Measurements from ENCODE around the gene MCRIP1. TPM values are rescaled to one million over a fixed set of nuclear protein-coding genes. Genes with fewer than 3 reads are reported as not detected.

The MCRIP1 gene
- total and polyA plus RNA-seq, 2 of the 8 experiments (the other 6 are each of a cell fraction or from before 2014, with no cell fraction given), result 103 to 151 TPM

- TF ChIP-seq, protein P1, sequence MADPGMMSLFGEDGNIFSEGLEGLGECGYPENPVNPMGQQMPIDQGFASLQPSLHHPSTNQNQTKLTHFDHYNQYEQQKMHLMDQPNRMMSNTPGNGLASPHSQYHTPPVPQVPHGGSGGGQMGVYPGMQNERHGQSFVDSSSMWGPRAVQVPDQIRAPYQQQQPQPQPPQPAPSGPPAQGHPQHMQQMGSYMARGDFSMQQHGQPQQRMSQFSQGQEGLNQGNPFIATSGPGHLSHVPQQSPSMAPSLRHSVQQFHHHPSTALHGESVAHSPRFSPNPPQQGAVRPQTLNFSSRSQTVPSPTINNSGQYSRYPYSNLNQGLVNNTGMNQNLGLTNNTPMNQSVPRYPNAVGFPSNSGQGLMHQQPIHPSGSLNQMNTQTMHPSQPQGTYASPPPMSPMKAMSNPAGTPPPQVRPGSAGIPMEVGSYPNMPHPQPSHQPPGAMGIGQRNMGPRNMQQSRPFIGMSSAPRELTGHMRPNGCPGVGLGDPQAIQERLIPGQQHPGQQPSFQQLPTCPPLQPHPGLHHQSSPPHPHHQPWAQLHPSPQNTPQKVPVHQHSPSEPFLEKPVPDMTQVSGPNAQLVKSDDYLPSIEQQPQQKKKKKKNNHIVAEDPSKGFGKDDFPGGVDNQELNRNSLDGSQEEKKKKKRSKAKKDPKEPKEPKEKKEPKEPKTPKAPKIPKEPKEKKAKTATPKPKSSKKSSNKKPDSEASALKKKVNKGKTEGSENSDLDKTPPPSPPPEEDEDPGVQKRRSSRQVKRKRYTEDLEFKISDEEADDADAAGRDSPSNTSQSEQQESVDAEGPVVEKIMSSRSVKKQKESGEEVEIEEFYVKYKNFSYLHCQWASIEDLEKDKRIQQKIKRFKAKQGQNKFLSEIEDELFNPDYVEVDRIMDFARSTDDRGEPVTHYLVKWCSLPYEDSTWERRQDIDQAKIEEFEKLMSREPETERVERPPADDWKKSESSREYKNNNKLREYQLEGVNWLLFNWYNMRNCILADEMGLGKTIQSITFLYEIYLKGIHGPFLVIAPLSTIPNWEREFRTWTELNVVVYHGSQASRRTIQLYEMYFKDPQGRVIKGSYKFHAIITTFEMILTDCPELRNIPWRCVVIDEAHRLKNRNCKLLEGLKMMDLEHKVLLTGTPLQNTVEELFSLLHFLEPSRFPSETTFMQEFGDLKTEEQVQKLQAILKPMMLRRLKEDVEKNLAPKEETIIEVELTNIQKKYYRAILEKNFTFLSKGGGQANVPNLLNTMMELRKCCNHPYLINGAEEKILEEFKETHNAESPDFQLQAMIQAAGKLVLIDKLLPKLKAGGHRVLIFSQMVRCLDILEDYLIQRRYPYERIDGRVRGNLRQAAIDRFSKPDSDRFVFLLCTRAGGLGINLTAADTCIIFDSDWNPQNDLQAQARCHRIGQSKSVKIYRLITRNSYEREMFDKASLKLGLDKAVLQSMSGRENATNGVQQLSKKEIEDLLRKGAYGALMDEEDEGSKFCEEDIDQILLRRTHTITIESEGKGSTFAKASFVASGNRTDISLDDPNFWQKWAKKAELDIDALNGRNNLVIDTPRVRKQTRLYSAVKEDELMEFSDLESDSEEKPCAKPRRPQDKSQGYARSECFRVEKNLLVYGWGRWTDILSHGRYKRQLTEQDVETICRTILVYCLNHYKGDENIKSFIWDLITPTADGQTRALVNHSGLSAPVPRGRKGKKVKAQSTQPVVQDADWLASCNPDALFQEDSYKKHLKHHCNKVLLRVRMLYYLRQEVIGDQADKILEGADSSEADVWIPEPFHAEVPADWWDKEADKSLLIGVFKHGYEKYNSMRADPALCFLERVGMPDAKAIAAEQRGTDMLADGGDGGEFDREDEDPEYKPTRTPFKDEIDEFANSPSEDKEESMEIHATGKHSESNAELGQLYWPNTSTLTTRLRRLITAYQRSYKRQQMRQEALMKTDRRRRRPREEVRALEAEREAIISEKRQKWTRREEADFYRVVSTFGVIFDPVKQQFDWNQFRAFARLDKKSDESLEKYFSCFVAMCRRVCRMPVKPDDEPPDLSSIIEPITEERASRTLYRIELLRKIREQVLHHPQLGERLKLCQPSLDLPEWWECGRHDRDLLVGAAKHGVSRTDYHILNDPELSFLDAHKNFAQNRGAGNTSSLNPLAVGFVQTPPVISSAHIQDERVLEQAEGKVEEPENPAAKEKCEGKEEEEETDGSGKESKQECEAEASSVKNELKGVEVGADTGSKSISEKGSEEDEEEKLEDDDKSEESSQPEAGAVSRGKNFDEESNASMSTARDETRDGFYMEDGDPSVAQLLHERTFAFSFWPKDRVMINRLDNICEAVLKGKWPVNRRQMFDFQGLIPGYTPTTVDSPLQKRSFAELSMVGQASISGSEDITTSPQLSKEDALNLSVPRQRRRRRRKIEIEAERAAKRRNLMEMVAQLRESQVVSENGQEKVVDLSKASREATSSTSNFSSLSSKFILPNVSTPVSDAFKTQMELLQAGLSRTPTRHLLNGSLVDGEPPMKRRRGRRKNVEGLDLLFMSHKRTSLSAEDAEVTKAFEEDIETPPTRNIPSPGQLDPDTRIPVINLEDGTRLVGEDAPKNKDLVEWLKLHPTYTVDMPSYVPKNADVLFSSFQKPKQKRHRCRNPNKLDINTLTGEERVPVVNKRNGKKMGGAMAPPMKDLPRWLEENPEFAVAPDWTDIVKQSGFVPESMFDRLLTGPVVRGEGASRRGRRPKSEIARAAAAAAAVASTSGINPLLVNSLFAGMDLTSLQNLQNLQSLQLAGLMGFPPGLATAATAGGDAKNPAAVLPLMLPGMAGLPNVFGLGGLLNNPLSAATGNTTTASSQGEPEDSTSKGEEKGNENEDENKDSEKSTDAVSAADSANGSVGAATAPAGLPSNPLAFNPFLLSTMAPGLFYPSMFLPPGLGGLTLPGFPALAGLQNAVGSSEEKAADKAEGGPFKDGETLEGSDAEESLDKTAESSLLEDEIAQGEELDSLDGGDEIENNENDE (IDR thresholded peaks at IDR 0.05; ENCODE audit: insufficient replicate concordance, low read length), result no peak
- TF ChIP-seq POU5F1 (IDR thresholded peaks at IDR 0.05; ENCODE audit: low read depth, low read length), result no peak
- TF ChIP-seq TAF1 (IDR thresholded peaks at IDR 0.05; ENCODE audit: low read depth, low read length), result no peak
- TF ChIP-seq RBBP5 (IDR thresholded peaks at IDR 0.05; ENCODE audit: borderline replicate concordance, low read depth, low read length), result no peak
- TF ChIP-seq HDAC2 (IDR thresholded peaks at IDR 0.05; ENCODE audit: borderline replicate concordance in 1 of 2, low read depth in 2 of 2, low read length in 2 of 2), result no peak
- TF ChIP-seq SIRT6 (IDR thresholded peaks at IDR 0.05; ENCODE audit: low read length), result no peak
- TF ChIP-seq GABPA (IDR thresholded peaks at IDR 0.05; ENCODE audit: borderline replicate concordance, insufficient read depth, low read length), result no peak
- no peak for TF ChIP-seq TEAD4 (IDR thresholded peaks at IDR 0.05; ENCODE audit: low read depth, low read length)
- no peak for TF ChIP-seq SP4 (IDR thresholded peaks at IDR 0.05; ENCODE audit: low read length)
Measured at GRCh38 chr17:81842378-81842724, 9.3 kb upstream of the MCRIP1 start (continued).

Measured in H1 (cell line).